Sigmoid colon (tissue), 4 donors: ENCODE measurements around the gene FAM163B.

Source experiments
- EP300 ChIP-seq, 4 donors: sonication (generic); formaldehyde crosslinking; IDR thresholded peaks; one replicate each; pipeline ENCODE4 v1.6.1; 2017; ENCODE audit warnings: antibody characterized with exemption in 4 of 4
- POLR2A ChIP-seq, 2 donors: fragments of 450-650 bp; IDR thresholded peaks; one replicate each; pipeline ENCODE4 v1.6.1; 2016; ENCODE audit warnings: antibody characterized with exemption in 2 of 2, mild to moderate bottlenecking in 2 of 2, moderate library complexity in 2 of 2
- POLR2AphosphoS5 ChIP-seq, 4 donors: sonication (generic); formaldehyde crosslinking; IDR thresholded peaks; one replicate each; pipeline ENCODE4 v1.6.1; 2017; ENCODE audit warnings: antibody characterized with exemption in 4 of 4
- TF ChIP-seq, protein P1 (sequence below), 4 experiments: fragments of 450-650 bp in 3 of 4; fragments of 200-600 bp in 1 of 4; IDR thresholded peaks; one replicate each; pipeline ENCODE4 v1.5.1; 2016 to 2019; ENCODE audit warnings: antibody characterized with exemption in 4 of 4, mild to moderate bottlenecking in 3 of 4, moderate library complexity in 2 of 4

DNA sequence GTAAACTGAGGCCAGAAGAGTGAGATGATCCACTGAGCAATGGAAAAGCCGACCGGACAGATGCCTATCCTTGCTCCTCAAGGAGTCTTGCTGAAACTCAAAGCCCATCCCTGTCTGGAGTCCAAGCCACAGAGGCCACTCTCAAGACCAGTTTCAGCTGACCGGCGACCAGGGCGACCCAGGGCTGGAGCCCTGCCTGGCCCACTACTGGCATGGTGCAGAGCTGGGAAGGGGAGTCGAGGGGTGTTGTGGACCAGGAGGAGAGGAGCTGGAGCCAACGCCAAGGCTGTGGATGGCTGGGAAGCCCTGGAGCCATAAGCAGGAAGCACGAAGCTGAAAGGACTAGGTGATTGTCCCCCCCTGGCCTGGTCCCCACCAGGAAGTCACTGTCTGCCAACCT lies 22.1 kb downstream of the FAM163B start:
- TF ChIP-seq, protein P1, sequence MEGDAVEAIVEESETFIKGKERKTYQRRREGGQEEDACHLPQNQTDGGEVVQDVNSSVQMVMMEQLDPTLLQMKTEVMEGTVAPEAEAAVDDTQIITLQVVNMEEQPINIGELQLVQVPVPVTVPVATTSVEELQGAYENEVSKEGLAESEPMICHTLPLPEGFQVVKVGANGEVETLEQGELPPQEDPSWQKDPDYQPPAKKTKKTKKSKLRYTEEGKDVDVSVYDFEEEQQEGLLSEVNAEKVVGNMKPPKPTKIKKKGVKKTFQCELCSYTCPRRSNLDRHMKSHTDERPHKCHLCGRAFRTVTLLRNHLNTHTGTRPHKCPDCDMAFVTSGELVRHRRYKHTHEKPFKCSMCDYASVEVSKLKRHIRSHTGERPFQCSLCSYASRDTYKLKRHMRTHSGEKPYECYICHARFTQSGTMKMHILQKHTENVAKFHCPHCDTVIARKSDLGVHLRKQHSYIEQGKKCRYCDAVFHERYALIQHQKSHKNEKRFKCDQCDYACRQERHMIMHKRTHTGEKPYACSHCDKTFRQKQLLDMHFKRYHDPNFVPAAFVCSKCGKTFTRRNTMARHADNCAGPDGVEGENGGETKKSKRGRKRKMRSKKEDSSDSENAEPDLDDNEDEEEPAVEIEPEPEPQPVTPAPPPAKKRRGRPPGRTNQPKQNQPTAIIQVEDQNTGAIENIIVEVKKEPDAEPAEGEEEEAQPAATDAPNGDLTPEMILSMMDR (IDR thresholded peaks at IDR 0.05) = no peak
- no peak for TF ChIP-seq POLR2A (IDR thresholded peaks at IDR 0.05)
- TF ChIP-seq EP300 (IDR thresholded peaks at IDR 0.05) = no peak
- no peak for TF ChIP-seq POLR2AphosphoS5 (IDR thresholded peaks at IDR 0.05)
